A673 (cell line): ENCODE measurements around the gene COL13A1.

Experiments
- EZH2 ChIP-seq: fragments of 200-600 bp; sonication (generic); IDR thresholded peaks from 2 replicates; pipeline ENCODE4 v1.6.1; 2017; ENCODE audit warnings: borderline replicate concordance, low read depth, mild to moderate bottlenecking, mixed read lengths, antibody characterized with exemption, low read length; ENCODE audit not compliant: poor library complexity, severe bottlenecking
- TF ChIP-seq, protein P1 (sequence below): fragments of 300-800, 200-600 bp; sonication (generic); conservative IDR thresholded peaks from 2 replicates; pipeline ENCODE4 v1.5.1; 2017; ENCODE audit warnings: low read depth, mild to moderate bottlenecking, antibody characterized with exemption, low read length, moderate library complexity, mixed read lengths

DNA sequence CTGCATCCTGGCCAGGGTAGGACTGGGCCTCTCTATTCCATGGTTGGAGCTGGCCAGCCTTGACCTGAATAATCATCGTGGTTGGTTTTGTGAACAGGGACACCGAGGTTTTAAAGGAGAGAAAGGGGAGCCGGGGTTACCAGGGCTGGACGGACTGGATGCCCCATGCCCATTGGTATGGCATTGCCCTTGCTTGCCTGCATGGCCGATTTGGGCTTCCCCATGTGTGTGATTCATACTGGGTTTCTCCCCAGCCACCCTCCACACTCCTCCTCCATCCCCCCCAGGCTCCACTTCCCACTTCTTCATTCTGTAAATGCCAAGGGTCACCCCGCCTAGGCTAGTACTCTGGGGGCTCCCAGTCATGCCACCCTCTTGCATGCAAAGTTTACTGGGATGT, 152.1 kb downstream of the COL13A1 start:
- TF ChIP-seq, protein P1, sequence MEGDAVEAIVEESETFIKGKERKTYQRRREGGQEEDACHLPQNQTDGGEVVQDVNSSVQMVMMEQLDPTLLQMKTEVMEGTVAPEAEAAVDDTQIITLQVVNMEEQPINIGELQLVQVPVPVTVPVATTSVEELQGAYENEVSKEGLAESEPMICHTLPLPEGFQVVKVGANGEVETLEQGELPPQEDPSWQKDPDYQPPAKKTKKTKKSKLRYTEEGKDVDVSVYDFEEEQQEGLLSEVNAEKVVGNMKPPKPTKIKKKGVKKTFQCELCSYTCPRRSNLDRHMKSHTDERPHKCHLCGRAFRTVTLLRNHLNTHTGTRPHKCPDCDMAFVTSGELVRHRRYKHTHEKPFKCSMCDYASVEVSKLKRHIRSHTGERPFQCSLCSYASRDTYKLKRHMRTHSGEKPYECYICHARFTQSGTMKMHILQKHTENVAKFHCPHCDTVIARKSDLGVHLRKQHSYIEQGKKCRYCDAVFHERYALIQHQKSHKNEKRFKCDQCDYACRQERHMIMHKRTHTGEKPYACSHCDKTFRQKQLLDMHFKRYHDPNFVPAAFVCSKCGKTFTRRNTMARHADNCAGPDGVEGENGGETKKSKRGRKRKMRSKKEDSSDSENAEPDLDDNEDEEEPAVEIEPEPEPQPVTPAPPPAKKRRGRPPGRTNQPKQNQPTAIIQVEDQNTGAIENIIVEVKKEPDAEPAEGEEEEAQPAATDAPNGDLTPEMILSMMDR, result no peak
- no peak for TF ChIP-seq EZH2
